Endothelial cell of umbilical vein (primary cell): ENCODE measurements around the gene TACC3. TPM values are rescaled to one million over a fixed set of nuclear protein-coding genes. Genes with fewer than 3 reads are reported as not detected.
A peak's percentile ranks its signal among the peaks of the same experiment; 100 is the strongest.

Experiments used
- BruUV-seq: library from RNA; stranded (reverse); fragments of 400-500 nt; replicated peaks from 2 replicates; lab custom pipeline; 2021; lab: Mats Ljungman, UMichigan
- CTCF ChIA-PET: fragments of 300-600, 350-600 bp; sonication (Branson Sonifier 250); formaldehyde crosslinking; loops from one replicate; lab custom pipeline; 2021; ENCODE audit warnings: antibody characterized with exemption, inconsistent platforms; lab: Charles Lee
- POLR2A ChIA-PET: fragments of 300-600, 350-600 bp; sonication (Branson Sonifier 250); formaldehyde crosslinking; loops from one replicate; lab custom pipeline; 2021; ENCODE audit warnings: antibody characterized with exemption, inconsistent platforms; lab: Charles Lee
- DNase-seq: peaks from one replicate; pipeline ENCODE4 v3.0.0-alpha.2; 2011; ENCODE audit warnings: low read depth, low spot score
- FAIRE-seq: peaks from 2 replicates; lab custom pipeline; 2011; peaks lifted over from hg19 to GRCh38; lab: Jason Lieb, UNC
- H2AFZ ChIP-seq: 2 replicates; pipeline ENCODE4 v1.6.0; 2012; ENCODE audit warnings: low read depth, low read length, control low read depth, inconsistent platforms
- H3K27ac ChIP-seq: 2 replicates; pipeline ENCODE4 v1.5.1; 2011; ENCODE audit warnings: low read depth, mild to moderate bottlenecking, control low read depth, low read length, moderate library complexity; ENCODE audit not compliant: insufficient read depth
- H3K27me3 ChIP-seq, 2 experiments: 2 replicates each; pipeline versions ENCODE4 v1.6.0 to v1.6.1; 2011; ENCODE audit warnings: low read length in 2 of 2, mixed read lengths in 1 of 2; ENCODE audit not compliant: control insufficient read depth in 2 of 2, insufficient read depth in 2 of 2
- H3K36me3 ChIP-seq, 2 experiments: 2 replicates in 1 of 2; 3 replicates in 1 of 2; pipeline ENCODE4 v1.5.1; 2011; ENCODE audit warnings: low read length in 2 of 2, mild to moderate bottlenecking in 1 of 2, moderate library complexity in 1 of 2; ENCODE audit not compliant: control insufficient read depth in 2 of 2, insufficient read depth in 2 of 2; ENCODE audit errors: extremely low read depth in 1 of 2
- H3K4me1 ChIP-seq: 3 replicates; pipeline ENCODE4 v1.5.1; 2011; ENCODE audit warnings: mild to moderate bottlenecking, low read length; ENCODE audit not compliant: control insufficient read depth, insufficient read depth; ENCODE audit errors: extremely low read depth
- H3K4me2 ChIP-seq: 2 replicates; pipeline ENCODE4 v1.6.1; 2011; ENCODE audit warnings: low read length, control low read depth, mixed read lengths; ENCODE audit not compliant: insufficient read depth
- H3K4me3 ChIP-seq, 3 experiments: fragments of 200-600 bp in 1 of 3; sonication (generic), shearing (Covaris generic) in 1 of 3; replicated peaks in 1 of 3; 2 replicates each; pipeline ENCODE4 v1.5.1; 2011 to 2016; ENCODE audit warnings: control low read depth in 3 of 3, low read length in 3 of 3, mild to moderate bottlenecking in 2 of 3, inconsistent platforms in 1 of 3, low read depth in 1 of 3, moderate library complexity in 1 of 3; ENCODE audit not compliant: insufficient read depth in 1 of 3
- H3K79me2 ChIP-seq: 2 replicates; pipeline ENCODE4 v1.6.0; 2012; ENCODE audit warnings: low read length, inconsistent platforms; ENCODE audit not compliant: control insufficient read depth, insufficient read depth
- H3K9ac ChIP-seq: replicated peaks from 2 replicates; pipeline ENCODE3; 2011; ENCODE audit warnings: low read length, control low read depth; ENCODE audit not compliant: insufficient read depth; ENCODE audit errors: extremely low read depth
- H3K9me1 ChIP-seq: replicated peaks from 3 replicates; pipeline ENCODE4 v1.6.0; 2011; ENCODE audit warnings: mild to moderate bottlenecking, low read length; ENCODE audit not compliant: control insufficient read depth, insufficient read depth; ENCODE audit errors: extremely low read depth
- H3K9me3 ChIP-seq: replicated peaks from 2 replicates; pipeline ENCODE4 v1.5.1; 2012; ENCODE audit warnings: low read length, inconsistent platforms; ENCODE audit not compliant: control insufficient read depth, insufficient read depth
- H4K20me1 ChIP-seq: replicated peaks from 2 replicates; pipeline ENCODE3; 2011; ENCODE audit warnings: mild to moderate bottlenecking, low read length; ENCODE audit not compliant: control insufficient read depth, insufficient read depth; ENCODE audit errors: extremely low read depth
- CTCF ChIP-seq, 2 donors: IDR thresholded peaks; 1 replicate in 1 of 2; 2 replicates in 1 of 2; pipeline ENCODE4 v1.5.1; 2011; ENCODE audit warnings: low read length in 2 of 2, mild to moderate bottlenecking in 2 of 2, moderate library complexity in 2 of 2, control low read depth in 1 of 2, inconsistent platforms in 1 of 2, low read depth in 1 of 2; ENCODE audit not compliant: insufficient read depth in 1 of 2; ENCODE audit errors: extremely low read depth in 1 of 2
- FOS ChIP-seq: IDR thresholded peaks from 2 replicates; pipeline ENCODE4 v1.6.1; 2011; ENCODE audit warnings: mild to moderate bottlenecking, low read length, moderate library complexity, borderline replicate concordance; ENCODE audit not compliant: insufficient read depth
- POLR2A ChIP-seq: IDR thresholded peaks from 2 replicates; pipeline ENCODE4 v1.6.1; 2012; ENCODE audit warnings: low read depth, mild to moderate bottlenecking, control low read depth, low read length
- dilution Hi-C: fragments of 300-500 bp; cut with MboI; formaldehyde crosslinking; loops from one replicate; pipeline ENCODE4 v1.15.0; 2019; ENCODE audit warnings: low sequenced_read_pairs; ENCODE audit not compliant: extremely low pct_ligation_motif_present
- intact Hi-C: fragments of 100-400 bp; cut with micrococcal nuclease; formaldehyde crosslinking; loops from one replicate; pipeline ENCODE4 v1.10.0; 2022
- polyA plus RNA-seq, 4 experiments: library from polyadenylated mRNA; depleted of rRNA in 3 of 4; stranded (reverse) in 3 of 4; unstranded in 1 of 4; fragments of >200 nt; gene quantifications; 2 replicates each; pipeline versions ENCODE4 v1.2.1 to v1.2.3, GENCODE V29; 2011 to 2012; ENCODE audit warnings: missing spikeins in 1 of 4
- total RNA-seq: library from RNA; stranded (reverse); gene quantifications from 2 replicates; pipeline ENCODE4 v1.2.3, GENCODE V29; 2021

TACC3 gene
- total and polyA plus RNA-seq, 2 donors (not counting 3 experiments of a cell fraction or from before 2014, with no cell fraction given) = 54.5 to 135 TPM

GRCh38 chr4:1728061-1728980 is 7.0 kb downstream of the TACC3 start:
- intact Hi-C loops = no loop called here
- H3K9ac ChIP-seq = peak overlapping the region; percentile 18
- peak overlapping the region; percentile 47 for H3K4me2 ChIP-seq
- H3K27ac ChIP-seq = peak overlapping the region; percentile 70
- no peak overlapping the region for H2AFZ ChIP-seq
- no TSS peak for BruUV-seq
- no peak for DNase-seq
- H3K27me3 ChIP-seq = no peaks in the 10 kb centered on the region
- POLR2A ChIA-PET = interaction anchor here (1.1 kb wide), 1 partner anchor 16 kb away, joined by 4 read pairs; the partner anchor contains the start of gene SLBP
- CTCF ChIA-PET = interaction anchor here (0.8 to 12.0 kb wide), 5 partner anchors 17 to 82 kb away, joined by 3 to 347 read pairs (median 5); no protein-coding TSS in a partner anchor
- peaks cover 35% of the 10 kb centered on the region for H3K4me1 ChIP-seq
- no peak for TF ChIP-seq POLR2A
- TF ChIP-seq FOS = no peak
- peak in 1 of 2 donors; percentile 28 for TF ChIP-seq CTCF (IDR thresholded peaks at IDR 0.05; ENCODE audit: extremely low read depth in 1 of 2, insufficient read depth in 1 of 2, low read depth in 1 of 2, low read length in 2 of 2)
- H3K79me2 ChIP-seq = peaks cover 74% of the 10 kb centered on the region
- H3K4me3 ChIP-seq = no peak overlapping the region
- no peaks in the 10 kb centered on the region for H3K9me1 ChIP-seq
- H4K20me1 ChIP-seq = no peaks in the 10 kb centered on the region
- no peak for FAIRE-seq
- dilution Hi-C loops = no loop called here
- no peaks in the 10 kb centered on the region for H3K9me3 ChIP-seq
- peaks cover 12 to 16% of the 10 kb centered on the region in 2 experiments for H3K36me3 ChIP-seq
